Testis (tissue), 3 donors: ENCODE results near the gene CACNA1C. TPM values are rescaled to one million over a fixed set of nuclear protein-coding genes. Genes with fewer than 3 reads are reported as not detected.
A peak's percentile ranks its signal among the peaks of the same experiment; 100 is the strongest.

Experiments
- DNase-seq: peaks from one replicate; pipeline ENCODE4 v3.0.0-alpha.2; 2019
- H3K27ac ChIP-seq, 2 donors: fragments of 200-600 bp; sonication (generic); one replicate each; pipeline ENCODE4 v1.5.1; 2019
- H3K27me3 ChIP-seq: fragments of 200-600 bp; sonication (generic); one replicate; pipeline ENCODE4 v1.5.1; 2019
- H3K36me3 ChIP-seq: fragments of 200-600 bp; sonication (generic); one replicate; pipeline ENCODE4 v1.5.1; 2017; ENCODE audit warnings: low read depth; ENCODE audit errors: missing control alignments
- H3K4me1 ChIP-seq: fragments of 200-600 bp; sonication (generic); one replicate; pipeline ENCODE4 v1.5.1; 2019
- H3K4me3 ChIP-seq, 2 donors: fragments of 200-600 bp; sonication (generic); one replicate each; pipeline ENCODE4 v1.5.1; 2017 to 2019
- H3K9me3 ChIP-seq: fragments of 200-600 bp; sonication (generic); one replicate; pipeline ENCODE4 v1.5.1; 2017
- POLR2A ChIP-seq: fragments of 450-650 bp; IDR thresholded peaks from one replicate; pipeline ENCODE4 v1.6.1; 2017; ENCODE audit warnings: antibody characterized with exemption, mild to moderate bottlenecking, moderate library complexity
- WGBS, 2 donors: methylation state at CpG; one replicate each; pipeline ENCODE4 v1.1.5; 2018; 5-methylcytosine and 5-hydroxymethylcytosine counted together
- intact Hi-C: fragments of 100-400 bp; cut with DNase I; formaldehyde crosslinking; loops from one replicate; pipeline ENCODE4 v1.15.1; 2023; ENCODE audit warnings: low total_unique reads
- polyA plus RNA-seq: library from polyadenylated mRNA; stranded (reverse); fragments of 350-450 nt; fragmentation: Illumina TruSeq; extraction: RNeasy Lipid Tissue Mini Kit (QIAGEN cat#74804); gene quantifications from one replicate; pipeline ENCODE4 v1.2.3, GENCODE V29; 2014; ENCODE audit warnings: low read depth, low replicate concordance; ENCODE audit not compliant: insufficient read depth
- total RNA-seq, 2 donors: library from RNA; depleted of rRNA; stranded (reverse); fragments of >200 nt; gene quantifications; one replicate each; pipeline ENCODE4 v1.2.3, GENCODE V29; 2016
- TF ChIP-seq, protein P1 (sequence below), 3 experiments: fragments of 450-650 bp in 2 of 3; fragments of 200-600 bp in 1 of 3; sonication (generic) in 1 of 3; IDR thresholded peaks; one replicate each; pipeline ENCODE4 v1.5.1; 2016 to 2019; ENCODE audit warnings: antibody characterized with exemption in 3 of 3, mild to moderate bottlenecking in 2 of 3, moderate library complexity in 1 of 3

CACNA1C gene
- total and polyA plus RNA-seq, 3 donors from 2014 or later, result 20.3 to 36.8 (median 32.0) TPM

DNA sequence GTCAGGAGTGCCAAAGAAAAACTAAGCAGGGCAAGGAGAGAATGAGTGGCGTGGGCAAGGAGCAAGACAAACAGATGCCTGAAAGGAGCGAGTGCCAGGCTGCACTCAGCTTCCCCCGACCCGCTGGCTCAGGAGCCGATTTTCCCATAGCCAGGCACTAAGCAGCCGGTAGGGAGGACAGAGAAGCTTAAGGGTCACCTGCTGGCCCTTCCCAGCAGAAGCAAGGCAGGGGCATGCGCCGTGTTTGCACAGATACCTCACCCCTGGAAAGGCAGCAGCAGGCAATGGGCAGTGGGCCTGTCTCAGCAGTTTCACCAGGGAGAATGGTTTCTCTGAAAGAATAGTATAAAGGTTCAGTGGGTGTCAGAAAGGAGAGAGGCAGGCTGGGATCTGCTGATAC, 637.1 kb downstream of the CACNA1C start:
- intact Hi-C loops, result no loop called here
- TF ChIP-seq, protein P1, sequence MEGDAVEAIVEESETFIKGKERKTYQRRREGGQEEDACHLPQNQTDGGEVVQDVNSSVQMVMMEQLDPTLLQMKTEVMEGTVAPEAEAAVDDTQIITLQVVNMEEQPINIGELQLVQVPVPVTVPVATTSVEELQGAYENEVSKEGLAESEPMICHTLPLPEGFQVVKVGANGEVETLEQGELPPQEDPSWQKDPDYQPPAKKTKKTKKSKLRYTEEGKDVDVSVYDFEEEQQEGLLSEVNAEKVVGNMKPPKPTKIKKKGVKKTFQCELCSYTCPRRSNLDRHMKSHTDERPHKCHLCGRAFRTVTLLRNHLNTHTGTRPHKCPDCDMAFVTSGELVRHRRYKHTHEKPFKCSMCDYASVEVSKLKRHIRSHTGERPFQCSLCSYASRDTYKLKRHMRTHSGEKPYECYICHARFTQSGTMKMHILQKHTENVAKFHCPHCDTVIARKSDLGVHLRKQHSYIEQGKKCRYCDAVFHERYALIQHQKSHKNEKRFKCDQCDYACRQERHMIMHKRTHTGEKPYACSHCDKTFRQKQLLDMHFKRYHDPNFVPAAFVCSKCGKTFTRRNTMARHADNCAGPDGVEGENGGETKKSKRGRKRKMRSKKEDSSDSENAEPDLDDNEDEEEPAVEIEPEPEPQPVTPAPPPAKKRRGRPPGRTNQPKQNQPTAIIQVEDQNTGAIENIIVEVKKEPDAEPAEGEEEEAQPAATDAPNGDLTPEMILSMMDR (IDR thresholded peaks at IDR 0.05), result no peak
- TF ChIP-seq POLR2A, result no peak
- no peak for DNase-seq
- Histone ChIP-seq H3K27me3 (no peaks in the 10 kb centered on the region), H3K27ac (no peak overlapping the region), H3K36me3 (no peaks in the 10 kb centered on the region), H3K9me3 (no peaks in the 10 kb centered on the region), H3K4me3 (no peak overlapping the region), H3K4me1 (no peaks in the 10 kb centered on the region)
- 75 to 80% methylated on average over 4 to 8 of the region's 8 CpGs for WGBS, 2 donors

DNA sequence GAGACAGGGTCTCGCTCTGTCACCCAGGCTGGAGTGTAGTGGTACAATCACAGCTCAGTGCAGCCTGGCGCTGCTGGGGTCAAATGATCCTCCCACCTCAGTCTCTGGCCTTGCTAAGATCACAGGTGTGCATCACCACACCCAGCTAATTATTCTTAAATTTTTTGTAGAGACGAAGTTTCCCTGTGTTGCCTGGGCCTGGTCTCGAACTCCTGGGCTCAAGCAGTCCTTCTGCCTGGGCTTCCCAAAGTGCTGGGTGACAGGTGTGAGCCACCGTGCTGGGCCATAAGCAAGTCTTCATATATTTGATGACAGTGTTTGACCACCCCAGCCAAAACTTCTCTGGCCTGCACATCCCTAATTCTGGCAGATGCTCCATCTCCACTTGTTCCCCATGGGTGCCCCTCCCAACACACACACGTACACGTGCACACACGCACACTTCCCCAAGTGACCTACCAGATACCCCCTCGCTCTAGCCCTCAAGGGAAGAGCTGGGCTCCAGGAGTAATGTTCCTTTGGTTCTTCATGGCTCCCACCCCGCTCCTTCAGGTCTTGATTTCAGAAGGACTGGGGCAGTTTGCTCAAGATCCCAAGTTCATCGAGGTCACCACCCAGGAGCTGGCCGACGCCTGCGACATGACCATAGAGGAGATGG, 637.7 kb downstream of the CACNA1C start:
- Histone ChIP-seq H3K4me3 (peak overlapping the region; percentile 49 to 61), H3K27ac (no peak overlapping the region), H3K9me3 (no peaks in the 10 kb centered on the region), H3K4me1 (no peaks in the 10 kb centered on the region), H3K36me3 (no peaks in the 10 kb centered on the region), H3K27me3 (no peaks in the 10 kb centered on the region)
- no peak for DNase-seq
- intact Hi-C loops, result no loop called here
- TF ChIP-seq, protein P1 (IDR thresholded peaks at IDR 0.05), result no peak
- TF ChIP-seq POLR2A, result no peak
- 53 to 62% methylated on average over 13 to 14 of the region's 14 CpGs for WGBS, 2 donors

DNA sequence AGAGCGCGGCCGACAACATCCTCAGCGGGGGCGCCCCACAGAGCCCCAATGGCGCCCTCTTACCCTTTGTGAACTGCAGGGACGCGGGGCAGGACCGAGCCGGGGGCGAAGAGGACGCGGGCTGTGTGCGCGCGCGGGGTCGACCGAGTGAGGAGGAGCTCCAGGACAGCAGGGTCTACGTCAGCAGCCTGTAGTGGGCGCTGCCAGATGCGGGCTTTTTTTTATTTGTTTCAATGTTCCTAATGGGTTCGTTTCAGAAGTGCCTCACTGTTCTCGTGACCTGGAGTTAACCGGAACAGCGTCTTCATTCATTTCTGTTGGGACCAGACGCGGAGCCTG, 638.2 kb downstream of the CACNA1C start:
- 19 to 24% methylated on average over 26 to 28 of the region's 28 CpGs for WGBS, 2 donors
- no peaks in the 10 kb centered on the region for H3K4me1 ChIP-seq
- no peak overlapping the region for H3K27ac ChIP-seq

DNA sequence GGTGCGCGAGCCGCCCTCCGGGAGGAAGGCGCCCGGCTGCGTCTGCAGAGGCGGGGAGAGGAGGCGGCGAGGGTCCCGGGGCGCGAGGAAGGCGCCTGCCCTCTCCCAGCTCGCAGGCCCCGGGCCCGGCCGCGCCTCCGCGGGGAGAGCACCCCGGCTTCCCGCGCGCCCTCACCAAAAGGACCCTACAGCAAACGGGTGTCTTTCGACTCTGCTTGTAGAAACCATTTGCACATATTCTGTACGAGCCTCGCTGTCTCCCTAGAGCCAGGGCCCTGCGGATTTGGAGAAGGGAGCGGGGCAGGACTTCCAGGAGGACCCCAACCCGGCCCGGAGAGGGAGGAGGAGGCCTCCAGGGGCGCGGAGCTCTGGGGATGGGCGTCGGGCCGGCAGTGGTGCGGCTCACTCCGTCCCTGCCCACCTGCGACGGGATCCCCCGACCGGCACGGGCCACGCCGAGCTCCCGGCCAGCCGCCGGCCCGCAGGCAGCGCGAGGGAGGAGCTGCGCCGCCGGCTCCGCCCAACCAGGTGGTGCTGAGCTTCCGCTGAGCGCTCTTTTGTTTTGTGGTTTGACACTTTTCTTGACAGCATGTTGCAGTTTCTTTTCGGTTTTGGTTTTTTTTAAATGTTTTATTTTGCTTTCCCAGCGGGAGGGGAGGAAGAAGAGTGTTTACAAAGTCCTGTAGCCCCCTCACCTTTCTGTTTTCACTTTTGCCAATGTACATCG, 638.7 kb downstream of the CACNA1C start:
- peak overlapping the region; percentile 49 to 61 for H3K4me3 ChIP-seq
- H3K36me3 ChIP-seq, result no peaks in the 10 kb centered on the region
- no peak for DNase-seq
- H3K4me1 ChIP-seq, result no peaks in the 10 kb centered on the region
- H3K9me3 ChIP-seq, result no peaks in the 10 kb centered on the region
- TF ChIP-seq POLR2A, result no peak
- TF ChIP-seq, protein P1 (IDR thresholded peaks at IDR 0.05), result no peak
- no peak overlapping the region for H3K27ac ChIP-seq
- no peaks in the 10 kb centered on the region for H3K27me3 ChIP-seq
- intact Hi-C loops, result no loop called here
- WGBS, 2 donors, result 1 to 19% methylated on average over 25 to 62 of the region's 62 CpGs

More for the DNA sequence above, 638.2 kb downstream of the CACNA1C start:
- intact Hi-C loops, result no loop called here
- peak; percentile 60 for DNase-seq
- TF ChIP-seq, protein P1 (IDR thresholded peaks at IDR 0.05), result no peak
- no peak for TF ChIP-seq POLR2A
- H3K36me3 ChIP-seq, result no peaks in the 10 kb centered on the region
- peak overlapping the region; percentile 49 to 61 for H3K4me3 ChIP-seq
- H3K9me3 ChIP-seq, result no peaks in the 10 kb centered on the region
- no peaks in the 10 kb centered on the region for H3K27me3 ChIP-seq
